GM21381 (cell line): ENCODE measurements around the gene MUC3A.
"Not testable (repeated sequence)": the region's sequence is repeated elsewhere in the genome, so short reads cannot be mapped to it uniquely, and the experiment has no call there.

Experiments used
- ATAC-seq: cut with Tn5 transposase; IDR thresholded peaks from one replicate; pipeline ENCODE4 v1.9.1; 2021; ENCODE audit warnings: mild to moderate bottlenecking, moderate library complexity; ENCODE audit not compliant: unreplicated experiment

The MUC3A gene, protein sequence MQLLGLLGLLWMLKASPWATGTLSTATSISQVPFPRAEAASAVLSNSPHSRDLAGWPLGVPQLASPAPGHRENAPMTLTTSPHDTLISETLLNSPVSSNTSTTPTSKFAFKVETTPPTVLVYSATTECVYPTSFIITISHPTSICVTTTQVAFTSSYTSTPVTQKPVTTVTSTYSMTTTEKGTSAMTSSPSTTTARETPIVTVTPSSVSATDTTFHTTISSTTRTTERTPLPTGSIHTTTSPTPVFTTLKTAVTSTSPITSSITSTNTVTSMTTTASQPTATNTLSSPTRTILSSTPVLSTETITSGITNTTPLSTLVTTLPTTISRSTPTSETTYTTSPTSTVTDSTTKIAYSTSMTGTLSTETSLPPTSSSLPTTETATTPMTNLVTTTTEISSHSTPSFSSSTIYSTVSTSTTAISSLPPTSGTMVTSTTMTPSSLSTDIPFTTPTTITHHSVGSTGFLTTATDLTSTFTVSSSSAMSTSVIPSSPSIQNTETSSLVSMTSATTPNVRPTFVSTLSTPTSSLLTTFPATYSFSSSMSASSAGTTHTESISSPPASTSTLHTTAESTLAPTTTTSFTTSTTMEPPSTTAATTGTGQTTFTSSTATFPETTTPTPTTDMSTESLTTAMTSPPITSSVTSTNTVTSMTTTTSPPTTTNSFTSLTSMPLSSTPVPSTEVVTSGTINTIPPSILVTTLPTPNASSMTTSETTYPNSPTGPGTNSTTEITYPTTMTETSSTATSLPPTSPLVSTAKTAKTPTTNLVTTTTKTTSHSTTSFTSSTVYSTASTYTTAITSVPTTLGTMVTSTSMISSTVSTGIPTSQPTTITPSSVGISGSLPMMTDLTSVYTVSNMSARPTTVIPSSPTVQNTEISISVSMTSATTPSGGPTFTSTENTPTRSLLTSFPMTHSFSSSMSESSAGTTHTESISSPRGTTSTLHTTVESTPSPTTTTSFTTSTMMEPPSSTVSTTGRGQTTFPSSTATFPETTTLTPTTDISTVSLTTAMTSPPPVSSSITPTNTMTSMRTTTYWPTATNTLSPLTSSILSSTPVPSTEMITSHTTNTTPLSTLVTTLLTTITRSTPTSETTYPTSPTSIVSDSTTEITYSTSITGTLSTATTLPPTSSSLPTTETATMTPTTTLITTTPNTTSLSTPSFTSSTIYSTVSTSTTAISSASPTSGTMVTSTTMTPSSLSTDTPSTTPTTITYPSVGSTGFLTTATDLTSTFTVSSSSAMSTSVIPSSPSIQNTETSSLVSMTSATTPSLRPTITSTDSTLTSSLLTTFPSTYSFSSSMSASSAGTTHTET (N-terminal part only)

GRCh38 chr7:100949227-100949932 is at the start of gene MUC3A:
MUC3A (plus strand) TSS chr7:100949534; CDS start chr7:100949625, 91 bp downstream.
- no peak for ATAC-seq

DNA sequence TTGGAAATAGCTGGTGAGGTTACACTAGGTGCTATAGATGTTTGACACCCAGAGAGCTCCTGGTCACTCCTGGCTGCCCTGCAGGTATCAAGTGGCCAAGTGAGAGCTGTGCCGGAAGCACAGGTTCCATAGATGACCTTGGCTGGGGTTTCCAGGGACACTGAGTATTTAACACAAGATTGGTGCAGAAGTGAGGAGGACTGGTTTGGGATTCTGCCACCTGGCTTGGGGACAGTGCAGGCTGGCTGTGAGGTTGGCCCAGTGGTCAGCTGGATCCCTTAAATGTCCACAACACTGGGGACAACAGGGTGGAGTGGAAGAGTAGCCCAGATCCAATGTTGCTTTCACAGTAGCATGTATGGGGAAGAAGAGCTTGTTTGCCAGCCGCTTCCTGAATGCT is 48.4 kb upstream of the MUC3A start:
- ATAC-seq: no peak

GRCh38 chr7:100901921-100902332 is 47.4 kb upstream of the MUC3A start:
- no peak for ATAC-seq

DNA sequence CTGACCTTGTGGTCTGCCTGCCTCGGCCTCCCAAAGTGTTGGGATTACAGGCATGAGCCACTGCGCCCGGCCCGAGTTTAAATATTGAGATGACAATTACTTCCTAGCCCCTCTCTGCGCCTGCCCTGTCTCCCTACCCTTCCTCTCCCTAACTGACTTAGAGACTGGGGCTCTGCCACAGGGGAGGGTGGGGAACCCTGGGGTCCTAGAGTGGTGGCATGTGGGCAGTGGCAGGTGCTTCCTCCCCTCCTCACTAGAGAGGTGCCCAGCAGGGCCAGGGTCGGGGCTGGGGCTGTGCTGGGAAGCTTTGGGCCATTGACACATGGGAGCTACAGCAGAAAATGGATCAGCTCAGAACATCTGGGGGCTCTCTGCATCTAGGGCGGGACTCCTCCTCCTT is 46.7 kb upstream of the MUC3A start:
- no peak for ATAC-seq

- ATAC-seq: no peak
These were observed 40.8 kb upstream of the MUC3A start for GRCh38 chr7:100908512-100908911.

DNA sequence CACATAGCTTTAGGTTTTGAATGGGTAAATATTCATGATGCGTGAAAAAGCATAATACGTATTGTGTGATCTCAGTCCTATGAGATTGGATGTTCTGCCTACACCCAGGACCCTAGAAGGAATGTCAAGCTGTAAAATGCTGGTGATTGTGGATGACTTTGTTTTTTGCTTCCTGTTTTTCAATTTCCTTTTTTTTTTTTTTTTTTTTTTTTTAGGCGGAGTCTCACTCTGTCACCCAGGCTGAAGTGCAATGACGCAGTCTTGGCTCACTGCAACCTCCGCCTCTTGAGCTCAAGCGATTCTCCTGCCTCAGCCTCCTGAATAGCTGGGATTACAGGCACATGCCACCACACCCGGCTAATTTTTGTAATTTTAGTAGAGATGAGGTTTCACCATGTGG is 38.9 kb upstream of the MUC3A start:
- ATAC-seq: not testable (repeated sequence)

DNA sequence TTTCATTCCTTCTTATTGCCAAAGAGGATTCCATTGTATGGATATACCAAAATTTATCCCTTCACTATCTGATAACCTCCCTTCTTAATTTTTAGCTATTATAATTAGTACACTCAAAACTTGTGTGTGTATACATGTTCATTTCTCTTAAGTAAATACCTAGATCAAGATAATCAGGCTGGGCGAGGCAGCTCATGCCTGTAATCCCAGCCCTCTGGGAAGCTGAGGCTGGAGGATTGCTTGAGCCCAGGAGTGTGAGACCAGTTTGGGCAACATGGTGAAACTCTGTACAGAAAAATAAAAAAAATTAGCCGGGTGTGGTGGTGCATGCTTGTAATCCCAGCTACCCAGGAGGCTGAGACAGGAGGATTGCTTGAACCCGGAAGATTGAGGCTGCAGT is 37.9 kb upstream of the MUC3A start:
- no peak for ATAC-seq

GRCh38 chr7:100914208-100914878 is 35.0 kb upstream of the MUC3A start:
- no peak for ATAC-seq

DNA sequence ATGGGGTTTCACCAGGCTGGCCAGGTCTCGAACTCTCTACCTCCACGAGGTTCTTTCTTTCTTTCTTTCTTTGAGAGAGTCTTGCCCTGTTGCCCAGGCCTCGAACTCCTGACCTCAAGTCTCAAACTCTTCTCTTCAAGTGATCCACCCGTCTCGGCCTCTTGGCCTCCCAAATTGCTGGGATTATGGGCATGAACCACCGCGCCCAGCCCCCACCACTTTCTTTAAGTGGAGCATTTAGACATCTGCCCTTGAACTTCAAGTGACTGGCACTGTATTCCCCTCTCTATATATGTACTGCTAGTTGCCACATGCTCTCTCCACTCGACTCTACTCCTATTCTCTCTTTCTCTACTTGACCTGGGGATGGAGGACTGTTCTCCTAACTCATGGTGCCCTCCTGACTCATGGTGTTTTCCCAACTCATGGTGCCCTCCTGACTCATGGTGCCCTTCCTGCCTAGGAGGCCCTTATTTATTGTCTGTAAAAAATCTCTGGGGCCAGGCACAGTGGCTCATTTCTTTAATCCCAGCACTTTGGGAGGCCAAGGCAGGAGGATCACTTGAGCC is 34.4 kb upstream of the MUC3A start:
- ATAC-seq: no peak

GRCh38 chr7:100919335-100919734 is 30.0 kb upstream of the MUC3A start:
- not testable (repeated sequence) for ATAC-seq

- not testable (repeated sequence) for ATAC-seq
These were observed 29.4 kb upstream of the MUC3A start for GRCh38 chr7:100919779-100920437.

DNA sequence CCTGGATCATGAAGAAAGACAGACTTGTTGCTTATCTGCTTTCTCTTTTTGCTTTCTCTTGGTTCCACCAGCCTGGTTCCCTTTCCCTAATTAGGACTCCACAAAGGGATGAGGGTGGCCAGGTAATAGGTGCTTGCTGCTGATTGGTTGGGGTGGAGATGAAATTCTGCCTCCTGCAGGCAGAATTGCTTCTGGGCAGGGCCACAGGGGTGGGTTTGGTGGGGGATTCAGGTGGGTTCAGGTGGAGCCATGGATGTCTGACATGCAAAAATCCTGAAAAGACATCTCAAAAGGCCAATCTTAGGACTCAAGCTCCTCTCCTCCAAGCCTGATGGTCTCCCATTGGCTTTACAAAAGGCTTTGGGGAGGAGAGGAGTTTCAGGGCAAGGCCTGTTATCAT is 28.3 kb upstream of the MUC3A start:
- no peak for ATAC-seq

DNA sequence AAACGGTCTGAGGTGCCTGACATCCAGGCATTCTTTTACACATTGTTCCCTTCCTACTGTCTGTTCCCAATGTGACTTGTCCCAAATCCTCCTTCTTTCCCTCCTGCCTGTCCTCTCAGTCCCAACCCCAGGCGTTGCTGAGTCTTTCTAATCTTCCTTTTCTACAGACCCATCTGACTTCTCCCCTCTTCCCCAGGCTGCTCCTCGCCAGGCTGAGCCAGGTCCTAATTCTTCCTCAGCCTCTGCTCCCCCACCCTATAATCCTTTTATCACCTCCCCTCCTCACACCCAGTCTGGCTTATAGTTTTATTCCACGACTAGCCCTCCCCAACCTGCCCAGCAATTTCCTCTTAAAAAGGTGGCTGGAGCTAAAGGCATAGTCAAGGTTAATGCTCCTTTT is 25.7 kb upstream of the MUC3A start:
- not testable (repeated sequence) for ATAC-seq

- no peak for ATAC-seq
These were observed 19.5 kb upstream of the MUC3A start for GRCh38 chr7:100929808-100930174.

GRCh38 chr7:100933734-100934133 is 15.6 kb upstream of the MUC3A start:
- no peak for ATAC-seq

- ATAC-seq: not testable (repeated sequence)
These were observed 14.0 kb upstream of the MUC3A start for GRCh38 chr7:100935381-100935780.

GRCh38 chr7:100936167-100936566 is 13.2 kb upstream of the MUC3A start:
- ATAC-seq: not testable (repeated sequence)

DNA sequence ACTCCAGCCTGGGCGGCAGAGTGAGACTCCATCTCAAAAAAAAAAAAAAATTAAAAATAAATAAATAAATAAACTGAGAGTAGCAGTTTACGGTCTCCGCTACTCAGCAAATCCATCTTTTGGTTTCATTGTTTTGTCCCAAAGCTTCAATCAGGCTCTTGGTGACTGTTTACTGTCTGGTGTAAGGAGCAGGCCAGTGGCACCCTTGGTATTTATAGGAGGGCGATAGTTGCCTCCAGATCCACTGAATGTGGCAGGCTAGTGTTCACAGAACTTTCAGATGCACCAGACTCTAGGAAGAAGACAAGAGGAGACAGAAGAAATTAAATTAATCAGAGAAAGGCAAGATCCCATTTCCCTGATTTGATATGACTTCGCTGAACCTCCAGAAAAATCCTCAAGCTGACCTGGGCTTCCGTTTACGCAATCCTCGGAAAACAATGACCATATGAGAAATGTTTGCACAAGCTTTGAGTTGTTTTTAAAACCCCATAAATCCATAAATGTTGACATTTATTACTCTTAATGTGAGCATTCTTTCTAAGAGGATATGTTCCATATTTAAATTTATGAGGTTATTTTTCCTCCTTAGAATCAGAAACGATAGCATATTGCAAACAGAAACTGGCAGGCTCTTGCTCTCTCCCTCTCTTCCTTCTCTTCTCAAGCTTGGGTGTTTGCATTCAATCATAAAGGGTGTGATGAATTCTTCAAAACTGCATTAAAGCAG is 7.1 kb upstream of the MUC3A start:
- no peak for ATAC-seq
